Muscle of arm (tissue), 12 donors: ENCODE data around the gene C17orf100. TPM values are rescaled to one million over a fixed set of nuclear protein-coding genes. Genes with fewer than 3 reads are reported as not detected.
"Not testable (repeated sequence)": the region's sequence is repeated elsewhere in the genome, so short reads cannot be mapped to it uniquely, and the experiment has no call there.

ENCODE experiments used
- DNase-seq: peaks from one replicate; pipeline ENCODE4 v3.0.0-alpha.2; 2013
- polyA plus RNA-seq, 12 donors: library from polyadenylated mRNA; unstranded; fragments of 120-200 nt; gene quantifications; one replicate each; pipeline ENCODE4 v1.2.1, GENCODE V29; 2013; ENCODE audit not compliant: insufficient read length in 12 of 12

The C17orf100 gene
- polyA plus RNA-seq, 12 donors = 2.5 to 5.5 (median 3.6) TPM; not detected in 2

GRCh38 chr17:6684881-6685767 is 33.6 kb downstream of the C17orf100 start:
- DNase-seq = no peak

- DNase-seq = no peak
Observed at GRCh38 chr17:6686026-6686425, 34.5 kb downstream of the C17orf100 start.

GRCh38 chr17:6688944-6689343 is 37.4 kb downstream of the C17orf100 start:
- no peak for DNase-seq

GRCh38 chr17:6690641-6691040 is 39.1 kb downstream of the C17orf100 start:
- no peak for DNase-seq

- DNase-seq = no peak
Observed at GRCh38 chr17:6691546-6691945, 40.0 kb downstream of the C17orf100 start.

GRCh38 chr17:6691958-6692357 is 40.4 kb downstream of the C17orf100 start:
- not testable (repeated sequence) for DNase-seq

GRCh38 chr17:6695051-6695450 is 43.5 kb downstream of the C17orf100 start:
- DNase-seq = no peak

GRCh38 chr17:6695565-6695964 is 44.0 kb downstream of the C17orf100 start:
- no peak for DNase-seq

GRCh38 chr17:6696906-6697305 is 45.3 kb downstream of the C17orf100 start:
- no peak for DNase-seq

GRCh38 chr17:6698004-6698403 is 46.4 kb downstream of the C17orf100 start:
- DNase-seq = no peak

- DNase-seq = no peak
Observed at GRCh38 chr17:6699997-6700947, 48.7 kb downstream of the C17orf100 start.

GRCh38 chr17:6700948-6701307 is 49.4 kb downstream of the C17orf100 start:
- DNase-seq = no peak

GRCh38 chr17:6701719-6702118 is 50.2 kb downstream of the C17orf100 start:
- DNase-seq = no peak

GRCh38 chr17:6702567-6703215 is 51.1 kb downstream of the C17orf100 start:
- no peak for DNase-seq

Other genes starting within 250 kb of the C17orf100 start
- not detected for gene AIPL1, start 216.6 kb upstream of the C17orf100 start, polyA plus RNA-seq
- gene PIMREG, start 207.3 kb upstream of the C17orf100 start, polyA plus RNA-seq = 10 to 100 TPM in 9 of 12 donors, 1 to 10 TPM in 2, not detected in 1; 7.8 to 20.2 (median 12.6) TPM
- gene PITPNM3, start 95.2 kb upstream of the C17orf100 start, polyA plus RNA-seq = 10 to 100 TPM in 1 of 12 donors, 1 to 10 TPM in 10, not detected in 1; 2.5 to 10.3 (median 5.8) TPM
- gene KIAA0753, start 11.1 kb upstream of the C17orf100 start, polyA plus RNA-seq = 10 to 100 TPM in 11 of 12 donors, not detected in 1; 10.9 to 41.8 (median 12.7) TPM
- 10 to 100 TPM in 11 of 12 donors, not detected in 1; 40.2 to 72.6 (median 51.5) TPM for gene TXNDC17, start 10.7 kb upstream of the C17orf100 start, polyA plus RNA-seq
- gene MED31, start 157 bp upstream of the C17orf100 start, polyA plus RNA-seq = 10 to 100 TPM in 11 of 12 donors, not detected in 1; 11.9 to 26.8 (median 18.4) TPM
- 1 to 10 TPM in 1 of 12 donors, under 1 TPM in 8, not detected in 3; 0.11 to 1.9 (median 0.22) TPM for gene SLC13A5, start 61.6 kb downstream of the C17orf100 start, polyA plus RNA-seq
- 10 to 100 TPM in 6 of 12 donors, 1 to 10 TPM in 4, not detected in 2; 4.7 to 24.0 (median 12.5) TPM for gene XAF1, start 104.3 kb downstream of the C17orf100 start, polyA plus RNA-seq
- gene FBXO39, start 124.5 kb downstream of the C17orf100 start, polyA plus RNA-seq = under 1 TPM in 5 of 12 donors, not detected in 7; 0.07 to 0.41 (median 0.20) TPM
- under 1 TPM in 2 of 12 donors, not detected in 10; 0.09 to 0.40 TPM for gene TEKT1, start 180.0 kb downstream of the C17orf100 start, polyA plus RNA-seq